GM18502 (cell line): ENCODE measurements around the gene LTBP3.

Experiments
- ATAC-seq: cut with Tn5 transposase; IDR thresholded peaks from one replicate; pipeline ENCODE4 v1.9.1; 2021; ENCODE audit warnings: mild to moderate bottlenecking; ENCODE audit not compliant: unreplicated experiment, poor library complexity

The LTBP3 gene

DNA sequence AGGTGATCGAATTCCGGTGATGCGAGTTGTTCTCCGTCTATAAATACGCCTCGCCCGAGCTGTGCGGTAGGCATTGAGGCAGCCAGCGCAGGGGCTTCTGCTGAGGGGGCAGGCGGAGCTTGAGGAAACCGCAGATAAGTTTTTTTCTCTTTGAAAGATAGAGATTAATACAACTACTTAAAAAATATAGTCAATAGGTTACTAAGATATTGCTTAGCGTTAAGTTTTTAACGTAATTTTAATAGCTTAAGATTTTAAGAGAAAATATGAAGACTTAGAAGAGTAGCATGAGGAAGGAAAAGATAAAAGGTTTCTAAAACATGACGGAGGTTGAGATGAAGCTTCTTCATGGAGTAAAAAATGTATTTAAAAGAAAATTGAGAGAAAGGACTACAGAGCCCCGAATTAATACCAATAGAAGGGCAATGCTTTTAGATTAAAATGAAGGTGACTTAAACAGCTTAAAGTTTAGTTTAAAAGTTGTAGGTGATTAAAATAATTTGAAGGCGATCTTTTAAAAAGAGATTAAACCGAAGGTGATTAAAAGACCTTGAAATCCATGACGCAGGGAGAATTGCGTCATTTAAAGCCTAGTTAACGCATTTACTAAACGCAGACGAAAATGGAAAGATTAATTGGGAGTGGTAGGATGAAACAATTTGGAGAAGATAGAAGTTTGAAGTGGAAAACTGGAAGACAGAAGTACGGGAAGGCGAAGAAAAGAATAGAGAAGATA, 59.0 kb downstream of the LTBP3 start, which contains the start of gene MALAT1:
Gene MALAT1, plus strand, starts transcription at position 69 of the 736 bp plus-strand sequence.
- no peak for ATAC-seq

DNA sequence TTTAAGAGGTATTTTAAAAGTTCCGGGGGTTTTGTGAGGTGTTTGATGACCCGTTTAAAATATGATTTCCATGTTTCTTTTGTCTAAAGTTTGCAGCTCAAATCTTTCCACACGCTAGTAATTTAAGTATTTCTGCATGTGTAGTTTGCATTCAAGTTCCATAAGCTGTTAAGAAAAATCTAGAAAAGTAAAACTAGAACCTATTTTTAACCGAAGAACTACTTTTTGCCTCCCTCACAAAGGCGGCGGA, 59.5 kb downstream of the LTBP3 start:
- no peak for ATAC-seq

DNA sequence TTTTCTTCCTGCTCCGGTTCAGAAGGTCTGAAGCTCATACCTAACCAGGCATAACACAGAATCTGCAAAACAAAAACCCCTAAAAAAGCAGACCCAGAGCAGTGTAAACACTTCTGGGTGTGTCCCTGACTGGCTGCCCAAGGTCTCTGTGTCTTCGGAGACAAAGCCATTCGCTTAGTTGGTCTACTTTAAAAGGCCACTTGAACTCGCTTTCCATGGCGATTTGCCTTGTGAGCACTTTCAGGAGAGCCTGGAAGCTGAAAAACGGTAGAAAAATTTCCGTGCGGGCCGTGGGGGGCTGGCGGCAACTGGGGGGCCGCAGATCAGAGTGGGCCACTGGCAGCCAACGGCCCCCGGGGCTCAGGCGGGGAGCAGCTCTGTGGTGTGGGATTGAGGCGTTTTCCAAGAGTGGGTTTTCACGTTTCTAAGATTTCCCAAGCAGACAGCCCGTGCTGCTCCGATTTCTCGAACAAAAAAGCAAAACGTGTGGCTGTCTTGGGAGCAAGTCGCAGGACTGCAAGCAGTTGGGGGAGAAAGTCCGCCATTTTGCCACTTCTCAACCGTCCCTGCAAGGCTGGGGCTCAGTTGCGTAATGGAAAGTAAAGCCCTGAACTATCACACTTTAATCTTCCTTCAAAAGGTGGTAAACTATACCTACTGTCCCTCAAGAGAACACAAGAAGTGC, 60.0 kb downstream of the LTBP3 start:
- no peak for ATAC-seq

DNA sequence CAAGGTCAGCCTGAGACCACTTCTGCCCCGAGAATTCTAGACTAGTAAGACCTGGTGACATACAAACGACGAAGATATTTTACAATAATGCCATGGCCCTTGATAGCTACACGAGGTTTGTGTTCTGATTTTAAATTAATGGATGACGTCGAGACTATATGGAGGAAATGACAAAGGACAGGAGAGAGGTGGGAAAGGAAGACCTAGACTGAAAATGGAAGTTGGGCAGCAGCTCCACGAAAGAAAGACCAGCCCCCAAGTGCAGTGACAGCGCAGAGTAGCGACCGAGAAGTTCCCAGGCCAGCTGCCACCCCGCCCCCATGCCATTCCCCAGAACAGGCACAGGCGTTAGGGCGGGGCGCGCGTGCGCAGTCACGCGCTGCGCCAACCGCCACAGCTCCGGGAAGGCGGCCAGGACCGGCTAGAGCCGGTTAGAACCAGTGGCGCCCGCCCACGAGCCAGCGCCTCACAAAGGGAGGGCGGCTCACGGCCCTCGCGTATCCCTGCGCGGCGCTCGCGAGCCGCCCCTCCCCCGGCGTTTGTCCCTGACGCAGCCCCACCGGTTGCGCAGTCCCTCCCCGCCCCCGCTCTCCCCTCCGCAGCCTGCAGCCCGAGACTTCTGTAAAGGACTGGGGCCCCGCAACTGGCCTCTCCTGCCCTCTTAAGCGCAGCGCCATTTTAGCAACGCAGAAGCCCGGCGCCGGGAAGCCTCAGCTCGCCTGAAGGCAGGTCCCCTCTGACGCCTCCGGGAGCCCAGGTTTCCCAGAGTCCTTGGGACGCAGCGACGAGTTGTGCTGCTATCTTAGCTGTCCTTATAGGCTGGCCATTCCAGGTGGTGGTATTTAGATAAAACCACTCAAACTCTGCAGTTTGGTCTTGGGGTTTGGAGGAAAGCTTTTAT, 60.8 kb downstream of the LTBP3 start:
- peak; percentile 65 for ATAC-seq

DNA sequence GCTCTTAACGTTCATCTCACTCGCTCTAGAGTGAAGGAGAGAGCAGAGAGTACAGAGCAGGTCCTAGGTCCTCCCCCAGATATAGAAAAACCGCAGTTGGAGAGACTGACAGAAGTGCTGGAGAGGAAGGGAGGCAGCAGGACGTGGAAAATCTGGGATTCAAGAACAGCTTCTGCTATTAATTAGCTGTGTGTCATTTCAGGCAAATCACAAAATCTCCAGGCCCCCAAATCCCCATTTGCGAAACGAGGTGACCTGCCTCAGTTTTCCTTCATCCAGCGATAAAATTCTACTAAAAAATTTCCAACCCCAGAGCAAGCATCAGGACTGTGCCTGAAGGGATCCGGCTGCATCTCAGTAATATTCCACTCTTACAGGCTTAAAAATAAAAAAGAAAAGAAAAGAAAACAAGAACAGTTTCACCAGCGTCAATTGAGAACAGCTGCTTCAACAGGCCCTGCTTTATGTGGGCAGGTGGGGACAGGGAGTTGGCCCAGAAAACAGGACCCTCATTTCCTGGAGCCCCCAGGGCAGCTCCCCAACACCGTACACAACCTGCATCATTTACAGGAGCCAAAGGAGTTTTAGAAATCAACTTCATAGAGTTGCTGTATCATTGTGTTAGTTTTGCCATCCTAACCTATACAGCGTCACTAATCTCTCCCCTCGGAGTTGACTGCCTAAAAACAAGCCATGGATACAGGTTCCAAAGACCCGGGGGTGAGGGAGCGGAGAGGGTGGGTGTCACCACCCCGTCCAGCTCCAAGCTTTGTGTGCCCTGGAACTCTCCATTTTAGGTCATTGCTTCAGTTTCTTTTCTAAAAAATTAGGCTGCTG, 61.6 kb downstream of the LTBP3 start:
- ATAC-seq, result peak; percentile 0

DNA sequence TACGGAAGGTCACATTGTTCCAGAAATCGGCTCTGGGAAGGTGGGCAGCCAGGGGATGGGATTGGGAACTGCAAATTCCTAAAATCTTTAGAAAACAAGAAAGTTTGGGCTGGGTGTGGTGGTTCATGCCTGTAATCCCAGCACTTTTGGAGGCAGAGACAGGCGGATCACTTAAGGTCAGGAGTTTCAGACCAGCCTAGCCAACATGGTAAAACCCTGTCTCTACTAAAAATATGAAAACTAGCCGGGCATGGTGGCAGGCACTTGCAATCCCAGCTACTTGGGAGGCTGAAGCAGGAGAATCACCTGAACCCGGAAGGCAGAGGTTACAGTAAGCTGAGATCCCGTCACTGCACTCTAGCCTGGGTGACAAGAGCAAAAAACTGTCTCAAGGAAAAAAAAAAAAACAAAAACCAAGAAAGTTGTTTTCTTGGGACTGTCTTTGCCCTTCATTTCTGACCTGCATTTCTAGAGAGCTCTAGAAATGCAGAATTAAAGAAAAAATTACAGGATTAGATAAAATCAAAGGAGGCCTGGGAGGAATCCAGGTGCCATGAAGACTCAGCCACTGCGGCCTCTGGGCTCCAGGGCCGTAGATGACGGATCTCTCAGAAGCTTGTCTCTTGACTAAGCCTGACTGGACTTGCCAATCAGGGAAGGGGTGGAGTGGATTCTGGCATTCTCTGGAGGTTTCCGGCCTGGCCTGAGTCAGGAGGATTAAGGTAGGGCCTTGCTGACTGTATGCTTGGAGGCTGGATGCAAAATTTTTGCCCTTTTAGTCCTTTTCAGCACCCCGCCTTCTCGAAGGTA, 64.6 kb downstream of the LTBP3 start:
- no peak for ATAC-seq

DNA sequence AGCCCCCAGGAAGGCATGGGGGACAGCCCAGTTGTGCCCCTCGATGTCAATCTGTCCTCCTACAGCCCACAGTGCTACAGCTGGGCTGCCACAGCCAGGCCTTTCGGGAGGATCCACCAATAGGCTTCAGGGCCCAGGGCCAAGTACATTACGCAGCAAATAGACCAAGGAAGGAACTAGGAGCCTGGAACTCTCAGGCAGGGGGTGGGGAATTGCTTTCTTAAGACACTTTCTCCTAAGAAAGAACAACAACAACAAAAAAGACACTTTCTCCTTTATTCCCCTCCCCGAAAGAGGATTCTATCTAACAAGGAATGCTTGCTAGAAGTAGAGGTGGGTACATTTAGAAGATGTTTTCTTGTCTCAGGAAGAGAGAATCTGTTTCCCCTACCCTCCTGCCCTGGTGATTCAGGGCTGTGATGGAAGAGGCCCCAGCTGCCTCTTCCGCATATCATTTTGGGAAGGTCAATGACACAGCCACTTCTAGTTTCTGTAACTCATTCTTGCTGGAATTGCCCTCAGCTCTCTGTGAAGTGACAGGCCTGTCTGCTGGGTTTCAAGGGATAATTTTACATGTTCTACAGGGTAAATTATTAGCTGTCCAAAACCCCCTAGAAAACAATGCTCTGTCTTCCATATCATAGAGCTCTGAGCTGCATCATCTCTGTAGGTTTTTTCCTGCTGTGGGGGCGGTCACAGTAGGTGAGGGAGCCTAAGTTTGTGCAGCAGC, 65.4 kb downstream of the LTBP3 start:
- ATAC-seq, result no peak

DNA sequence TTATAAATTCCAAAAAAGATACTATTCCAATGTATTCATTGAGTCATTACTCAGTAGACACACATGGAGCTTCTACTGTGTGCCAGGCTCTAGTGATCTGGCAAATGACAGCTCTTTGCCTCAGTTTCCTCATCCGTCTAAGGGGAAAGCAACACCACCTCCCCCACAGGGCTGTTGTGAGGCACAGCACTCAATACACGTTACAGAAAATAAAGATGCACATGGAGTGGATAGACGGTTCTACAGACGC, 65.8 kb downstream of the LTBP3 start:
- ATAC-seq, result no peak

DNA sequence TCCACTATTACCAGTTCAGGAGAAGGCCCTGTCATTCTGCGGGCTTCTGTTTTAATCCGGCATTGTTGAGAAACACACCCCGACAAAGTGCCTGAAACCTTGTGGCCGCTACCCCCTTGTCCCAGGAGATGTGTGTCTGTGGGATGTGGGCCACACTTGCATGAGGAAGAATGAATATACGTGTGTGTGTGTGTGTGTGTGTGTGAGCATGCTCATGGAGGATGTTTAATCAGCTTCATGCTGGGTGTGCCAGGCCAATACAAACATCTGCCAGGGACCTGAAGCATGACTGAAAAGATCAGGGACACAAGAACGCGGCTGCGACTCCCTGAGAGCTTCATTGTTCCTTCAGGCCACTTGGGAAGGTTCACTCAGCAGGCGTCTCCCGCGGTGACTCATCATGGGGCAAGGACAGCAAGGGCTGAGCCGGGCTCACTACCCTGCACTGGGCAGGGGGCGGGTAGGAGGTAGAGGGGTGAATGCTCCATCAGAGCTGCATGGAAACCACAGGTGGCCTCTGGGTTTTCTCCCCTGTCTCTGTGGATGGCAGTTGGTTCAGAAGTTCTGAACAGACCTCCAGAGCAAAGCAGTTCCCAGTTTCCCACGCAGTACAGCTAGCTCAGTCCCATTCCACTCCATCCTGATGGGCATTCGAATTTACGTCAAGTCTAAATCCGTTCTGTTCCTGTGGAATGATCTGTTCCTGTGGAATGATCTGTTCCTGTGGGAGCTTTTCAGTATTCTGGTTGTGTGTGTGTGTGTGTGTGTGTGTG, 66.4 kb downstream of the LTBP3 start:
- ATAC-seq, result no peak

DNA sequence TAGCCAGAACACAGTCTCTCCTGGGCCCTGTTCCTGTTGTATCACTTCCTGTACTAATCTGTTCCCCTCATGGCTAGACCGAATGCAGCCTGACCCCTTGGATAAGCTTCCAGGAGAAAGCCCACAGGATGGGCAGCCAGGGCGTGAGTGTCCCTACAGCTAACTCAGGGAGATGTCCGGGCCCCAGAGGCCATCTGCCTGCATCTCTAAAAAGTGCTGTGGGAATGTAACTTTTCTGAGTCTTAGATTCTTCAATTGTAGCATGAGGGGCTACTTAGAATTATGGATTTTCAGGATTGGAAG, 67.0 kb downstream of the LTBP3 start:
- ATAC-seq, result no peak

DNA sequence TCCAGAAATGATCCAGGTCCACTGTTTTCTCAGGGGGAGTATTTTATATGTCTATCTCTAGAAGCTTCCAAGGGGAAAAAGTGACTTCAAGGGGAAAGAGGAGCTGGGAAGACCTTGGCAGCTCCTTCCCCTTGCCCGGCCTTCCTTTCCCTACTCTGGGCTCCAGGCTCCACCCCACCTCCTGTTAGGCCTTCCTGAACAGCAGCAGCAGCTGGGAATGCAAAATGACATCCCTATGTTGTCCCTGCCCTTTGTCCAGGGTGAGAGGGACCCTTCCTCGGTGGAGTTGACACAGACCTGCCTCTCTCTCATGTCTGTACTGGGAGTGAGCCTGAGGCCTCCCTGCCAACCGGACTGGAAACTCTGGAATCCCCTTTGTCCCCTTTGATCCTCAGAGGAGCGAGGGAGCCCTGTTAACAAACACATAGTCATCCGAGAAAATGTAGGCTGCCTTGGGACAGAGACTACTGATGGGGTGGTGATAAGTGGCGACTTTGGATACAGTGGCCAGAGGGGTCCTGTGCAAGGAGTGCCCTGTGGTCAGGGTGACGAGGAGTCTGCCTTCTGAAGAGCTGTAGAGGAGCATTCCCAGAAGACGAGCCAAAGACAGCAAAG, 68.3 kb downstream of the LTBP3 start:
- no peak for ATAC-seq

DNA sequence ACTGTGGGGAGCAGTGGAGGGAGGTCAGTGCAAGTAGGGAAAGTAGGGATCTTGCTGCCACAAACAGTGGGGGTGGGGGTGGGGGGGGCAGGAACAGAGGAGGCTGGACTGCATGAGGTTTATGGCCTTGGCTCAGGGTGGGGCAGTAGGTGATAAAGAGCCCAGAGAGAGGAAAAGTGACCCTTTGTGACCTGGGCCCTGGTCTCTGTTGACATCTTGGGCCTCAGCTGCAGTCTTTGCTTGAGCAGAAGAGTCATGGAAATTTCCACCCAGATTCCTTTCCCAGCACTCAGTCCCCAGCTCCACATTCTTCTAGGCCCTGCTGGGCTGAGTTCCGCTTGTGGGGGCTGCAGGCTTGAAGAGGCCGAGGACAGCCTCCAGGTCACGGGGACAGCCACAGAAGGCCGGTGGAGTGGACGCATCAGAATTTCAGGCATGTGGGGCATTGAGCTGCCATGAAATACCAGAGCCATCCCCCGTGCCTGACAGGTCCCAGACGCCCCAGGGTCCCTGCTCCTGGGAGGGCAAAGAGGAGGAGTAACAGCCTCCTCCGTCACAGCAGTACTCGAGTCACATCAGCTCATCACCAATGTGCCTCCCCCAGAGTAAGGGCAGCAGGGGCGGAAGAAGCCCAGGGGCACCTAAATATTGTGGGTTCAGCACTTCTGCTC, 69.0 kb downstream of the LTBP3 start:
- ATAC-seq, result no peak
